ENCODE data around the gene SH3RF3.

GRCh38 chr2:109208071-109208950 is 79.3 kb downstream of the SH3RF3 start:
- TF ChIP-seq IRF9 (tag; IDR thresholded peaks at IDR 0.05) (no peak), REST (IDR thresholded peaks at IDR 0.05; ENCODE audit: borderline replicate concordance) (no peak; the same call in 1 of the 2 replicates), REST (CRISPR knock-in tag; IDR thresholded peaks at IDR 0.05; ENCODE audit: low read depth) (no peak)
